CD14-positive monocyte (primary cell): Measurements from ENCODE around the gene PKD1L1. TPM values are rescaled to one million over a fixed set of nuclear protein-coding genes. Genes with fewer than 3 reads are reported as not detected.

ENCODE experiments used
- DNase-seq, 3 donors: peaks; one replicate each; pipeline ENCODE4 v3.0.0-alpha.2; 2011 to 2022
- H2AFZ ChIP-seq: 2 replicates; pipeline ENCODE4 v1.6.0; 2012; ENCODE audit warnings: mild to moderate bottlenecking, low read depth, low read length, inconsistent platforms; ENCODE audit not compliant: insufficient read depth, poor library complexity, severe bottlenecking
- H3K27ac ChIP-seq, 2 donors: 1 replicate in 1 of 2; 2 replicates in 1 of 2; pipeline ENCODE4 v1.5.1; 2012 to 2013; ENCODE audit warnings: low read length in 2 of 2, control low read depth in 1 of 2, inconsistent platforms in 1 of 2, low read depth in 1 of 2, mild to moderate bottlenecking in 1 of 2
- H3K27me3 ChIP-seq, 2 donors: one replicate each; pipeline versions ENCODE4 v1.6.0 to v1.6.1; 2011 to 2013; ENCODE audit warnings: low read length in 2 of 2; ENCODE audit not compliant: control insufficient read depth in 2 of 2, insufficient read depth in 2 of 2
- H3K36me3 ChIP-seq, 2 donors: replicated peaks in 1 of 2; 1 replicate in 1 of 2; 2 replicates in 1 of 2; pipeline versions ENCODE4 v1.5.1 to v1.6.1; 2012 to 2013; ENCODE audit warnings: low read length in 2 of 2, control low read depth in 1 of 2, inconsistent platforms in 1 of 2, mild to moderate bottlenecking in 1 of 2; ENCODE audit not compliant: insufficient read depth in 2 of 2, control insufficient read depth in 1 of 2
- H3K4me1 ChIP-seq, 2 donors: 1 replicate in 1 of 2; 2 replicates in 1 of 2; pipeline versions ENCODE4 v1.5.1 to v1.6.1; 2012 to 2013; ENCODE audit warnings: low read length in 2 of 2, control low read depth in 1 of 2, inconsistent platforms in 1 of 2, mild to moderate bottlenecking in 1 of 2, moderate library complexity in 1 of 2; ENCODE audit not compliant: insufficient read depth in 2 of 2, control insufficient read depth in 1 of 2
- H3K4me2 ChIP-seq: replicated peaks from 2 replicates; pipeline ENCODE3; 2012; ENCODE audit warnings: low read length, moderate library complexity, mild to moderate bottlenecking; ENCODE audit not compliant: poor library complexity, severe bottlenecking; ENCODE audit errors: extremely low read depth
- H3K4me3 ChIP-seq, 3 experiments: fragments of 200-600 bp in 1 of 3; sonication (generic) in 1 of 3; replicated peaks in 1 of 3; 1 replicate in 2 of 3; 2 replicates in 1 of 3; pipeline ENCODE4 v1.5.1; 2011 to 2013; ENCODE audit warnings: low read length in 3 of 3, mild to moderate bottlenecking in 3 of 3, control low read depth in 2 of 3, low read depth in 2 of 3, inconsistent platforms in 1 of 3, moderate library complexity in 1 of 3
- H3K79me2 ChIP-seq: 2 replicates; pipeline ENCODE4 v1.6.0; 2012; ENCODE audit warnings: mild to moderate bottlenecking, control low read depth, inconsistent platforms, low read length, moderate library complexity; ENCODE audit not compliant: insufficient read depth
- H3K9ac ChIP-seq: 2 replicates; pipeline ENCODE4 v1.6.0; 2017; ENCODE audit warnings: low read length, mild to moderate bottlenecking; ENCODE audit not compliant: insufficient read depth, poor library complexity, severe bottlenecking
- H3K9me3 ChIP-seq, 2 donors: replicated peaks in 1 of 2; 1 replicate in 1 of 2; 2 replicates in 1 of 2; pipeline versions ENCODE4 v1.5.1 to v1.6.1; 2012 to 2013; ENCODE audit warnings: low read length in 2 of 2, control low read depth in 1 of 2; ENCODE audit not compliant: control insufficient read depth in 1 of 2, insufficient read depth in 1 of 2
- H4K20me1 ChIP-seq: 2 replicates; pipeline ENCODE4 v1.6.0; 2012; ENCODE audit warnings: mild to moderate bottlenecking, low read length, control low read depth, moderate library complexity; ENCODE audit not compliant: insufficient read depth
- H3K27ac Mint-ChIP-seq, 7 donors: one replicate each; pipeline ENCODE4 v1.8.0; 2020; ENCODE audit warnings: mild to moderate bottlenecking in 7 of 7, mixed read lengths in 7 of 7, moderate library complexity in 6 of 7, inconsistent platforms in 2 of 7
- H3K27me3 Mint-ChIP-seq, 3 donors: one replicate each; pipeline ENCODE4 v1.8.0; 2021 to 2022; ENCODE audit warnings: low read depth in 3 of 3, mild to moderate bottlenecking in 3 of 3, mixed read lengths in 3 of 3, moderate library complexity in 3 of 3, inconsistent platforms in 1 of 3
- H3K36me3 Mint-ChIP-seq, 2 donors: one replicate each; pipeline ENCODE4 v1.8.0; 2020; ENCODE audit warnings: mixed read lengths in 2 of 2, inconsistent platforms in 1 of 2, mild to moderate bottlenecking in 1 of 2
- H3K4me1 Mint-ChIP-seq: one replicate; pipeline ENCODE4 v1.8.0; 2020; ENCODE audit warnings: mild to moderate bottlenecking, mixed read lengths
- H3K4me3 Mint-ChIP-seq, 2 donors: one replicate each; pipeline ENCODE4 v1.8.0; 2020; ENCODE audit warnings: mild to moderate bottlenecking in 2 of 2, mixed read lengths in 2 of 2, moderate library complexity in 1 of 2
- H3K9me3 Mint-ChIP-seq, 7 donors: one replicate each; pipeline ENCODE4 v1.8.0; 2020 to 2022; ENCODE audit warnings: mixed read lengths in 7 of 7, mild to moderate bottlenecking in 6 of 7, moderate library complexity in 6 of 7, inconsistent platforms in 2 of 7
- WGBS: methylation state at CpG from one replicate; pipeline ENCODE4 v1.1.5; 2013; ENCODE audit warnings: missing lambda C conversion rate; ENCODE audit not compliant: insufficient coverage; 5-methylcytosine and 5-hydroxymethylcytosine counted together
- intact Hi-C, 2 donors: fragments of 100-400 bp; cut with micrococcal nuclease; formaldehyde crosslinking; loops; one replicate each; pipeline versions ENCODE4 v1.15.0 to v1.15.1; 2023
- polyA plus RNA-seq, 3 donors: library from polyadenylated mRNA; depleted of rRNA in 1 of 3; unstranded in 2 of 3; stranded (reverse) in 1 of 3; fragments of 300-500 nt in 2 of 3; fragments of >200 nt in 1 of 3; fragmentation: Illumina TruSeq in 2 of 3; gene quantifications; 1 replicate in 2 of 3; 2 replicates in 1 of 3; pipeline ENCODE4 v1.2.3, GENCODE V29; 2012 to 2021
- TF ChIP-seq, protein P1 (sequence below): fragments of 200-600 bp; IDR thresholded peaks from one replicate; pipeline ENCODE4 v1.8.0; 2022; ENCODE audit warnings: antibody characterized with exemption, mild to moderate bottlenecking

PKD1L1 gene
- polyA plus RNA-seq, 3 donors: 0.19 TPM; not detected in 2

DNA sequence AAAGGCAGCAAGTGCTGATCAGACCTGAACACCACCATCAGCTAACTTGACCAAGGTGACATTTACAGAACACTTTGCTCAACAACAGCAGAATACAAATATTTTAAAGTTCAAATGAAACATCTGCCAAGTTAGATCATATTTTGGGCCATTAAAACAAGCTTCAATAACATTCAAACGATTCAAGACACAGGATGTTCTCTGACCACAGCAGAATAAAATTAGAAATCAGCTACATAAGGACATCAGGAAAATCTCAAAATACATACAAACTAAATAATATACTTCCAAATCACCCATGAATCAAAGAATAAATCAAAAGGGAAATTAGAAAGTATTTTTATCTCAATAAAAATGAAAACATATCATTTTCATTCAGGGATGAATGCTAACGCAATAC lies 173.0 kb downstream of the PKD1L1 start:
- WGBS: no CpG with 5 or more reads among the region's 2 CpGs
- Histone ChIP-seq H3K4me3 (no peak overlapping the region), H3K9me3 (no peaks in the 10 kb centered on the region), H2AFZ (no peak overlapping the region), H3K79me2 (no peaks in the 10 kb centered on the region), H3K27me3 (no peaks in the 10 kb centered on the region), H3K4me1 (no peaks in the 10 kb centered on the region), H3K27ac (no peak overlapping the region), H4K20me1 (no peaks in the 10 kb centered on the region), H3K9ac (no peak overlapping the region), H3K36me3 (no peaks in the 10 kb centered on the region), H3K4me2 (no peak overlapping the region)
- Mint-ChIP-seq H3K9me3 (peaks cover 0 to 4% (median 0%) of the 10 kb centered on the region in 7 donors), H3K4me3 (no peak overlapping the region), H3K4me1 (no peaks in the 10 kb centered on the region), H3K27ac (no peak overlapping the region), H3K36me3 (no peaks in the 10 kb centered on the region), H3K27me3 (peaks cover 5 to 6% (median 5%) of the 10 kb centered on the region in 3 donors)
- intact Hi-C loops: no loop called here
- TF ChIP-seq, protein P1, sequence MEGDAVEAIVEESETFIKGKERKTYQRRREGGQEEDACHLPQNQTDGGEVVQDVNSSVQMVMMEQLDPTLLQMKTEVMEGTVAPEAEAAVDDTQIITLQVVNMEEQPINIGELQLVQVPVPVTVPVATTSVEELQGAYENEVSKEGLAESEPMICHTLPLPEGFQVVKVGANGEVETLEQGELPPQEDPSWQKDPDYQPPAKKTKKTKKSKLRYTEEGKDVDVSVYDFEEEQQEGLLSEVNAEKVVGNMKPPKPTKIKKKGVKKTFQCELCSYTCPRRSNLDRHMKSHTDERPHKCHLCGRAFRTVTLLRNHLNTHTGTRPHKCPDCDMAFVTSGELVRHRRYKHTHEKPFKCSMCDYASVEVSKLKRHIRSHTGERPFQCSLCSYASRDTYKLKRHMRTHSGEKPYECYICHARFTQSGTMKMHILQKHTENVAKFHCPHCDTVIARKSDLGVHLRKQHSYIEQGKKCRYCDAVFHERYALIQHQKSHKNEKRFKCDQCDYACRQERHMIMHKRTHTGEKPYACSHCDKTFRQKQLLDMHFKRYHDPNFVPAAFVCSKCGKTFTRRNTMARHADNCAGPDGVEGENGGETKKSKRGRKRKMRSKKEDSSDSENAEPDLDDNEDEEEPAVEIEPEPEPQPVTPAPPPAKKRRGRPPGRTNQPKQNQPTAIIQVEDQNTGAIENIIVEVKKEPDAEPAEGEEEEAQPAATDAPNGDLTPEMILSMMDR: no peak
- DNase-seq: no peak

- WGBS: 75% methylated on average over 1 of the region's 4 CpGs
- TF ChIP-seq, protein P1: no peak
- no peaks in the 10 kb centered on the region for H3K4me1 ChIP-seq
- no peaks in the 10 kb centered on the region for H4K20me1 ChIP-seq
- Mint-ChIP-seq H3K9me3 (peaks cover 0 to 2% (median 0%) of the 10 kb centered on the region in 7 donors), H3K4me1 (no peaks in the 10 kb centered on the region), H3K4me3 (no peak overlapping the region), H3K27me3 (peaks cover 4 to 5% (median 5%) of the 10 kb centered on the region in 3 donors), H3K36me3 (no peaks in the 10 kb centered on the region), H3K27ac (peak overlapping the region in 1 of 7 donors; percentile 37)
- H3K79me2 ChIP-seq: no peaks in the 10 kb centered on the region
- DNase-seq: no peak
- H3K4me2 ChIP-seq: no peak overlapping the region
- no peak overlapping the region for H3K4me3 ChIP-seq
- no peak overlapping the region for H3K27ac ChIP-seq
- no peaks in the 10 kb centered on the region for H3K27me3 ChIP-seq
- intact Hi-C loops: no loop called here
- no peak overlapping the region for H3K9ac ChIP-seq
- H3K9me3 ChIP-seq: no peaks in the 10 kb centered on the region
- no peaks in the 10 kb centered on the region for H3K36me3 ChIP-seq
- no peak overlapping the region for H2AFZ ChIP-seq
These were observed 175.8 kb downstream of the PKD1L1 start for GRCh38 chr7:47772492-47772891.
